Activated CD4-positive, alpha-beta T cell treated with anti-CD3 and anti-CD28 coated beads, Interleukin-2, Interleukin-6, amounts not matched to agents 100 ng/mL and 50 ng/mL, durations not matched to agents 16 hours and 8 hours (primary cell): ENCODE data around the gene SPTBN4.

Experiments used
- DNase-seq: peaks from one replicate; pipeline ENCODE4 v3.0.0-alpha.2; 2020

The SPTBN4 gene

DNA sequence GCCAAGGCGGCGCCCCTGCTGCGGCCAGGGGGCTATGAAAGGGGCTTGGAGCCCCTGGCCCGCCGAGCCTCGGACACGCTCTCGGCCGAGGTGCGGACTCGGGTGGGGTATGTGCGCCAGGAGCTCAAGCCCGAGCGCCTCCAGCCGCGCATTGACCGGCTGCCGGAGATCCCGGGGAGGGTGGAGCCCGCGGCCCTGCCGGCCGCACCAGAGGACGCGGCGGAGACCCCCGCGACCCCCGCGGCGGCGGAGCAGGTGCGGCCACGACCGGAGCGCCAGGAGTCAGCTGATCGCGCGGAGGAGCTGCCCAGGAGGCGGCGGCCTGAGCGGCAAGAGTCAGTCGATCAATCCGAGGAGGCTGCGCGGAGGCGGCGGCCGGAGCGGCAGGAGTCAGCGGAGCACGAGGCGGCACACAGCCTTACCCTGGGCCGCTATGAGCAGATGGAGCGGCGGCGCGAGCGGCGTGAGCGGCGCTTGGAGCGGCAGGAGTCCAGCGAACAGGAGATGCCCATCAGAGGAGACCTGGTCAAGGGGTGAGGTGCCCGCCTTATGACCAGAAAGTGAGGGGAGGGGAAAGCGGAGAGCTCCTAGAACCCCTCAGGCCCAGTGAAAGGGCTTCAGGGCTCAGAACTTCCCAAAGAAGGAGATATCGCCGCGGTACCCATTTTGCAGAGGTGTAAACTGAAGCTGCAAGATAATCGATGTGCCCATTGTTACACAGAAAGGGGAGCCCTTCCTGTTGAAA, 101.1 kb downstream of the SPTBN4 start:
- no peak for DNase-seq

DNA sequence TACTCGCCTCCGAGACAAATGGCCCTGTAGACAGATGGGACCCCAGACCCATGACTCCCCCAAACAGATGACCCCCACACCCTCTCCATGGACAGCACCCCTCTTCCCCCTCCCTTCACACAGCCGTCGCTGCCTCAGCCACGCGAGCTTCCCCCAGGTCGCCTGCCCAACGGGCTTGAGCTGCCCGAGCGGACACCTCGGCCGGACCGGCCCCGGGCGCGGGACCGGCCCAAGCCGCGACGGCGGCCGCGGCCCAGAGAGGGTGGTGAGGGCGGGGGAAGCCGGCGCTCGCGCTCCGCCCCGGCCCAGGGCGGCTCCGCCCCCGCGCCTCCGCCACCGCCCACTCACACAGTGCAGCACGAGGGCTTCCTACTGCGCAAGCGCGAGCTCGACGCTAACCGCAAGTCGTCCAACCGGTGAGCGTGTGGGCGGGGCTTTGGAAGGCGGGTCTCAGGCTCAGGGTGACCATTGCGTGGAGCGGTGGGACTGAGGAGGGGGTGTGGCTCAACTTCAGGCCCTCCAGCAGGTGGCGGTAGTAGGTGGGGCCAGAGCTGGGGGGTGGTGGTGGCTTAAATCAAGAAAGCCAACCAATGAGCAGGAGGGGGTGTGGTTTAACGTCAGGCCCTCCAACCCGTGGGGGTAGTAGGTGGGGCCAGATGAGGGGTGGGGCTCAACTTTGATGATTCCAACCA, 103.7 kb downstream of the SPTBN4 start:
- DNase-seq, result peak; percentile 99

DNA sequence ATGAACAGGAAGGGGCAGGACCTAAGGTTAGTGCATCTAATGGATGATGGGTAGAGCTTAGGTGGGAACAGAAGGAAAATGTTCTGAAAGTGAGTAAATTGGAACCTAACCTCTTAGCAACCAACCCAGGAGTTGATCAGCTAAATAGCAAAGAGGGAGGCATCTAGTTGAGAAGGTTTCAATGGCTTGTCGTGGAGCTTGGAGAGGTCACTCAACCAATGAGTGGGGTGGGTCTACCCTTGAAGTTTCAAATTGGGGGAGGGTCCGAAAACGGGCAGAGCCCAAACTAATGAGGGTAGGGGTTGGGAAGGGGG, 104.2 kb downstream of the SPTBN4 start:
- DNase-seq, result no peak

DNA sequence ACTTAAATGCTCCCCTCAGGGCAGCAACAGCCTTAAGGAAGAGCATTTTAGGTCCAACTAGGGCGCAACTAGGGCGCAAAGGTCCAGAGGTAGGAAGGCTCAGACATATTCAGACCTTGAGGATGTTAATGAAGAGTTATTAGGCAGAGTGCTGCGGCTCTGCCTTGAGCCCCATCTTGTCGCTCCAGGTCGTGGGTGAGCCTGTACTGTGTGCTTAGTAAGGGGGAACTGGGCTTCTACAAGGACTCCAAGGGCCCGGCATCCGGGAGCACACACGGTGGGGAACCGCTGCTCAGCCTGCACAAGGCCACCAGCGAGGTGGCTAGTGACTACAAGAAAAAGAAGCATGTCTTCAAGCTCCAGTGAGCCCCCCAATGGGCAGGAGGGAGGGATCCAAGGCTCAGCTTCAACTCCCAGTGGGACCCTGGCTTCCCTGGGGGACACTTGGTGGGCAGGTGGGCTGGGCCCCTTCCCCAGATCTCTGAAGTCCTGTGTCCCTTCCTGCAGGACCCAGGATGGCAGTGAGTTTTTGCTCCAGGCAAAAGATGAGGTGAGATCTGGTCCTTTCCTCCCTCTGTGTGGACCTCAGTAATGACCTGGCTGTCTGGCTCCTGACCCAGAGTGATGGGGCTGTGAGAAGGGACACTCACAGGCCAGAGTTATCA, 105.2 kb downstream of the SPTBN4 start:
- DNase-seq, result no peak

DNA sequence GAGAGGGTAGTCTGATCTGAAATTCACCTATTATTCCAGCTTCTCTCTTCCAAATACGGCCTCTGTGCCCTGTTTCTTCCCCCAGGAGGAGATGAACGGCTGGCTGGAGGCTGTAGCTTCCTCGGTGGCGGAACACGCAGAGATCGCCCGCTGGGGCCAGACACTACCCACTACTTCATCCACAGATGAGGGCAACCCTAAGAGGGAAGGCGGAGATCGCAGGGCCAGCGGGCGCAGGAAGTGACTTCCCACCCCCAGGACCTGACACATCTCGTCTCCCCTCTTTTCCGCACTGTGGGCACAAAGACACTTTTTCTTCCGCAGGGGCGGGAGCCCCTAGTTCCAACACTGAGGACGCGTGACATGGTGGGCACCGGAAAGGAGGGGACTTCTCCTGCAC, 108.5 kb downstream of the SPTBN4 start:
- no peak for DNase-seq

DNA sequence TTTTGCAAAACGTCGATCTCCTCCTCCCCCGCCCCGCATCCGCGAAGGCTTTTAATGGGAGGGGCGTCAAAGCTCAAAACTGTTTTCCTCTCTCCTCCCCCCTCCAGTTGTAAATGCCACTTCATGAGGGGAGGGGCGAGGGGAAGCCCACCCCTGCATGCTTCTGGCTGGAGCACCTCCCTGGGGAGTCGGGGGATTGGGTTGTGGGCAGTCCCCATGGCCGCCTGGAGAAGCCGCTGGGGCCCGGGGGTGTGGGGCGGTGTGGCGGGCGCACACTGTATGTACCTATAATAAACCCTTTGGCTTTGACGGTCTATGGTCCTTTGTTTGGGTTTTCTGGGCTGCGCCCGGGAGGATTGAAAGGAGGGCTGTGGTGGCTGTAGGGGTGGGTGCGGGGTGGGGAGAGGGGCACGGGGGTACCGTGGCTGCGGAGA, 109.4 kb downstream of the SPTBN4 start:
- DNase-seq, result no peak

DNA sequence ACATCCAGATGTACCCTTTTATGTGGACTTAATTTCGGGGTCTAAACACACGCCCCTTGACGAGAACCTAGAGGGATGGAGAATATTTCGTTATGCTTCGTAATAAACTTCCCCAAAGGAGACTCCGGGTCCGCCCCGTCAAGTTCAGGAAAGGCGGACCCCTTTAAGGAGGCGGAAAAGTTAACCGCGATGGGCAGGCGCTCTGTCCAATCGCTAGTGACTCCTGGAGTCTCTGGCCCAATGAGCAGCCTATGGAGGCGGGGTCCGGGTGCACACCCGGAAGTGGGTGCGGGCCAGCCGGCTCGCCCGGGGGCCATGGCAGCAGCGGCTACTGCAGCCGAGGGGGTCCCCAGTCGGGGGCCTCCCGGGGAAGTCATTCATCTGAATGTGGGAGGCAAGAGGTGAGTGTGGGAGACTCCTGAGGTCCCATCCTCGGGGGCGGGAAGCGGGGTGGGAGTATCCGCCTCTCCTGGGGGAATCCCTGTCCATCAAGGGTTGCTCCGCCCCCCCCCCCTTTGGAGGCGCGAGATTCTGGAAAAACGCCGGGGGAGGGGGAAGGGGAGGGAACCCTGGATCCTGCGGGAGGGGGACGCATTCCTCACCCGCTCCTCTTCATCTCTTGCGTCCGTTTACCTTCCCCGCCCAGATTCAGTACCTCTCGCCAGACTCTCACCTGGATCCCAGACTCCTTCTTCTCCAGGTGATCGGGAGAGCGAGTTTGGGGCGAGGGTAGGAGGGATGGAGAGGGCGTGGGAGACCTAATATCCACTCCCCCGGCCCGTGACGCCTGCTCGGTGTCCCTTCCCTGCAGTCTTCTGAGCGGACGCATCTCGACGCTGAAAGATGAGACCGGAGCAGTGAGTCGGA, 110.0 kb downstream of the SPTBN4 start, which contains the start of gene SHKBP1:
Gene SHKBP1 (plus strand): TSS at position 289 of the 867 bp plus-strand sequence. CDS start 27 bp downstream, at position 316.
- peak; percentile 96 for DNase-seq

DNA sequence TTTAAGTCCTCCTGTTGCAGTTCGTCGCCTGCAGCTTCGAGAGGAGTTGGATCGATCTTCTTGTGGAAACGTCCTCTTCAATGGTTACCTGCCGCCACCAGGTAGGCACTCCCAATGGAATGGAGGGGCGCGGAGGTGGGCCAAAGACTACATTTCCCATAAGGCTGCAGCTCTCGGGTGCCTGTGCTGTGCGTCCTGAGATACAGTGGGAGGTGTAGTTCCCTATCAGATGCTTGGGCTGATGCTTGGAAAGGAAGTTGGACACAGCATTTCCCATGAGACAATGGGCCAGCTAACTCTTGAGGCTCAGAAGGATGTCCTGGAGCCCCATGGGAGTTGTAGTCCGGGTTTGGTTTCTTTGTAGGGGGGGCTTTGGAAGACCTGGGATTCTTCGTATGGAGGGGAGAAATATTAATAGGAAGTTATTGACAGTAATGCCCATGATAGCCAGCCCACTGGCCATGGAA, 111.7 kb downstream of the SPTBN4 start:
- no peak for DNase-seq

DNA sequence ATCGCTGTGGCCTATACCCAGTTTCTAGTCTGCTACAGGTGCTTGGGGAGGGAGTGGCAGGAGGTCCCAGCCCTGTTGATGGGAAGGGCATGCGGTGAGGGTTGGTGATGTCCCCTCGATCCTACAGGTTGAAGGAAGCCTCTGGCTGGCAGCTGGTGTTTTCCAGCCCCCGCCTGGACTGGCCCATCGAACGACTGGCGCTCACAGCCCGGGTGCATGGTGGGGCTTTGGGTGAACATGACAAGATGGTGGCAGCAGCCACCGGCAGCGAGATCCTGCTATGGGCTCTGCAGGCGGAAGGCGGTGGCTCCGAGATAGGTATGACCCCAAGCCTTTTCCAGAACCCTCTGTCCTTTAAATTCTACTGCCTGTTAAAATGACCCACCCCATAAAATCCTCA, 113.8 kb downstream of the SPTBN4 start:
- DNase-seq, result no peak

DNA sequence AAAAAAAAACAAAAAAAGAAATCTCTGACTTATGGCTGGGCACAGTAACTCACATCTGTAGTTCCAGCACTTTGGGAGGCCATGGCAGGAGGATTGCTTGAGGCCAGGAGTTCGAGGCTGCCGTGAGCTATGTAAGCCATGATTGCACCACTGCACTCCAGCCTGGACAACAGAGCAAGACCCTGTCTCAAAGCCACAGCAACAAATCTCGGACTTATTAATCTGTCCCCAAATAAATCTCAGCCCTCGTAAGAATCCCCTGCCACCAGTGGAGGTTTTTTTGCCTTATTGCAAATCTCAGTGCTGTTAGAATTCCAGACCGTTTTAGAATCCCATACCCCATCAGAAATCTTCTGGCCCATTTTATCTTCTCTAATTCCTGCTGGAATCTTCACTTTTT, 114.7 kb downstream of the SPTBN4 start:
- DNase-seq, result no peak

DNA sequence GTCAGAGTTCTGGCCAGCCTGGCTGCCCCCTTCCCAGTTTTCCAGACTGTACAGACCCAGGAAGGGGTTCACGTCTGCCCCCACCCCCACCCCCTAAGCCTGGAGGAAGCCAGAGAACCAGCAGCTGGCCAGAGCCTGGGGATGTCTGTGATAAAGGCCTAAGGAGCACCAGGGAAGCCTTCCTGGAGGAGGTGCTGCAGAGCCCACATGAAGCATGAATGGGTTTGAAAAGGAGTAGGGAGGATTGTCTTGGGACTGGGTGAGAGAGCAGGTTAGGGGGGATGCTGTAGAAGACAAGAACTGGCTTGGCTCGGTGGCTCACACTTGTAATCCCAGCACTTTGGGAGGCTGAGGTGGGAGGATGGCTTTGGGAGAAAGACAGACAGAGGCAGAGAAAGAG, 115.7 kb downstream of the SPTBN4 start:
- no peak for DNase-seq

DNA sequence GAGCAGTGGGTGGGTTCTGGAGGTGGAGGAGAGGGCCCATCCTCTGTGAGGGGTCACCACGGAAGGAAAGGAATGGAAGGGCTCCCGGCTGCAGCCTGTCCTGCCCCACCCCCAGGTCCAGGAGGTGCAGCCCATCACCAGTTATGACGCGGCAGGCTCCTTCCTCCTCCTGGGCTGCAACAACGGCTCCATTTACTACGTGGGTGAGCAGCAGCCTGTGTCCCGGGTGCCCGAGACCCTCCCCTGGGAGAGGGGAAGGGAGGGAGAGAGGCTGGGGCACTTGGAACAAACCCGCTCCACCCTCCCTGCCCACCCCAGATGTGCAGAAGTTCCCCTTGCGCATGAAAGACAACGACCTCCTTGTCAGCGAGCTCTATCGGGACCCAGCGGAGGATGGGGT, 116.5 kb downstream of the SPTBN4 start:
- no peak for DNase-seq

DNA sequence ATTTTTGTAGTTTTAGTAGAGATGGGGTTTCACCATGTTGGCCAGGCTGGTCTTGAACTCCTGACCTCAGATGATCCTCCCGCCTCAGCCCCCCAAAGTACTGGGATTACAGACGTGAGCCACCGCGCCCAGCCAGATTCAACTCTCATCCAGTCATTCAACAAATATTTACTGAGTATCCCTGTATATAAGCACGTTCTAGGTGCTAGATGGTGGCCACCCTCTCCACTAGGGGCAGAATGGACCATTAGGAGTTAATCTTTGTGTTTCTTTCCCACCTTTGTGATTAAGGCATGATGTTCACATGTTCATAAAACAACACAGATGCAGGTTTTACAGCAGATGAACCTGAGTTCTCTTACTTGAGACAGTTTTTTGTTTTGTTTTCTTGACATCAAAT, 117.2 kb downstream of the SPTBN4 start:
- DNase-seq, result no peak

DNA sequence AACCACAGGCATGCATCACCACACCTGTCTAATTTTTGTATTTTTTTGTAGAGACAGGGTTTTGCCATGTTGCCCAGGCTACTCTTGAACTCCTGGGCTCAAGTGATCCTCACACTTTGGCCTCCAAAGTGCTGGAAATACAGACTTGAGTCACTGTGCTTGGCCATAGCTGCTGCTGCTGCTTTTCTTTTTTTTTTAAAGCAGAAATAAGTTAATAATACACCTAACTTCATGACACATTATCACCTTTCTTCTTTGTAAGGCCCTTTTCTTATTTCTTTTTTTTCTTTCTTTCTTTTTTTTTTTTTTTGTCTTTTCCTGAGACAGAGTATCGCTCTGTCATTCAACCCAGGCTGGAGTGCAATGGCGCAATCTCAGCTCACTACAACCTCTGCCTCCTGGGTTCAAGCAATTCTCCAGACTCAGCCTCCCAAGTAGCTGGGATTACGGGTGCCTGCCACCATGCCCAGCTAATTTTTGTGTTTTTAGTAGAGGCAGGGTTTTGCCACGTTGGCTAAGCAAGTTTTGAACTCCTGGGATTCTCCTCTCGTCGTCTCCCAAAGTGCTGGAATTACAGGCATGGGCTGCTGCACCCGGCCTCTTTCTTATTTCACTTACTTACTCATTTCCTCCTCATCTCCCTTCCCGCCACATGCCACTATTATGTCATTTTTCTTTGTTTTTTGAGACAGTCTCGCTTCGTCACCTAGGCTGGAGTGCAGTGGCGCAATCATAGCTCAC, 118.6 kb downstream of the SPTBN4 start:
- peak; percentile 48 for DNase-seq

DNA sequence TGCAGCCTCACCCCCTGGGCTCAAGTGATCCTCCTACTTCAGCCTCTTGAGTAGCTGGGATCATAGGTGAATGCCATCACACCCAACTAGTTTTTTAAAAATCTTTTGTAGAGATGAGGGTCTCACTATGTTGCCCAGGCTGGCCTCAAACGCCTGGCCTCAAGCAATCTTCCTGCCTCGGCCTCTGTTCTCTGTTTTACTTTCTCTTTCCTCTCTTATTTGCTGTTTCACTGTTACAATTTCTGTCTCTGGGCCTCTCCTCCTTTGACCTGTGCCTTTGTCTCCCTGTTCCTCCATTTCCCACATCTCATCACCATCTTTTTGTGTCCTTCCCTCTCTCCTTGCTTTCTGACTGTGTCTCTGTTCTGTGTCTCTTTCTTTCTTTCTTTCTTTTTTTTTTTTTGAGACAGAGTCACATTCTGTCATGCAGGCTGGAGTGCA, 119.2 kb downstream of the SPTBN4 start:
- no peak for DNase-seq

DNA sequence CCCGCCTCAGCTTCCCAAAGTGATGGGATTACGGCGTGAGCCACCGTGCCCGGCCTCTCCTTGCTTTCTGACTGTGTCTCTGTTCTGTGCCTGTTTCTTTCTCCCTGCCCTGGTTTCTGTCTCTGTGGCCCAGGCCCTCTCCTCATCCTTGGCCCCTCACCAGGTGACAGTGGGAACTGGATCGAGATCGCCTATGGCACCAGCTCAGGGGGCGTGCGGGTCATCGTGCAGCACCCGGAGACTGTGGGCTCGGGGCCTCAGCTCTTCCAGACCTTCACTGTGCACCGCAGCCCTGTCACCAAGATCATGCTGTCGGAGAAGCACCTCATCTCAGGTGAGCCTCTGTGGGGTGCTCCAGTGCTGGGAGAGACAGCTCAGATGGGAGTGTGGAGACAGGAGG, 119.8 kb downstream of the SPTBN4 start:
- DNase-seq, result no peak

DNA sequence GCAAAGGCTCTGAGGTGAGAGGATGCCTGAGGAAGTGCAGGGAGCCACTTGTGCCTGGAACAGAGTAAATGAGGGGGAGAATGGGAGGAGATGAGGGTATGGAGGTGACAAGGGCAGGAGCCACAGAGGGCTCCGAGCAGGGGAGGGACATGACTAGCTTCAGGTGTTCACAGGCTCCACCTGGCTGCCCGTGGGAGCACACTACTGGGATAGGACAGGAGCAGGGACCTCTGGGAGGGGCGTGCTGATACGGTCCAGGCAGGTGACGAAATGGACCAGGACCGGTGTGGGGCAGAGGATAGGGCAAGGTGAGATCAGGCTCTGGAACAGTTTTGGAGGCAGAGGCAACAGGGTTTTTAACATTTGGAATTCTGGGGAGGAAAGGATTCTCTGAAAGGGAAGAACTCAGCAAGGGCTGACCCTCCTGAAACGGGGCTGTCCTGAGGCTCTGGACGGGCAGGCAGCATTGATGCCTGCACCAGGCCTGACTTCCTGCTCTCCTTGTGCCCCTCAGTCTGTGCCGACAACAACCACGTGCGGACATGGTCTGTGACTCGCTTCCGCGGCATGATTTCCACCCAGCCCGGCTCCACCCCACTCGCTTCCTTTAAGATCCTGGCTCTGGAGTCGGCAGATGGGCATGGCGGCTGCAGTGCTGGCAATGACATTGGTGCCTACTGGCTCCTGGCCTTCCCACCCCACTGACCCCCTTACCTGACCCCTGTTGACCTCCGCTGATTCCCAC, 121.5 kb downstream of the SPTBN4 start:
- DNase-seq, result no peak

DNA sequence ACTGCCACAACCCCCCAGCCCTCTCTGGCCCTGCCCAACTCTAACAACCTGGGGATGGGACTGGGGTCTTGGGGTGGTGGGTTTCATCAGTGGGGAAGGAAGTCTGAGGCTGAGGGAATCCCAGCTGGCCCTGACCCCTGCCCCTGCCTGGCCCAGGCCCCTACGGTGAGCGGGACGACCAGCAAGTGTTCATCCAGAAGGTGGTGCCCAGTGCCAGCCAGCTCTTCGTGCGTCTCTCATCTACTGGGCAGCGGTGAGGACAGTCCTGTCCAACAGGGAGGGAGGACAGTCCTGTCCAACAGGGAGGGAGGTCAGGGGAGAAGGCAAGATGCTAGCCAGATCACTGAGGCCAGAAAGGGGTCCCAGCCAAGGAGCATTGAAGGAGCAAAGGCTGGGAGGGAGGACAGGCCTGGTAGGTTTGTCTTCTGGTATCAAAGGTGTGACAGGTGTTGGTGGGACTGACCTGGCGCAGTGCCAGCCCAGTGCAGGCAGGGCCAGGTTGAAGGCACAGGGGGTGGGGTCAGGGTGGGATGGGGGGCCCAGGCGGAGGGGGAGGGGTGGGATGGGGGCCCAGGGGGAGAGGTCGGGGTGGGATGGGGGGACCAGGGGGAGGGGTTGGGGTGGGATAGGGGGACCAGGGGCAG, 122.2 kb downstream of the SPTBN4 start:
- DNase-seq, result no peak

DNA sequence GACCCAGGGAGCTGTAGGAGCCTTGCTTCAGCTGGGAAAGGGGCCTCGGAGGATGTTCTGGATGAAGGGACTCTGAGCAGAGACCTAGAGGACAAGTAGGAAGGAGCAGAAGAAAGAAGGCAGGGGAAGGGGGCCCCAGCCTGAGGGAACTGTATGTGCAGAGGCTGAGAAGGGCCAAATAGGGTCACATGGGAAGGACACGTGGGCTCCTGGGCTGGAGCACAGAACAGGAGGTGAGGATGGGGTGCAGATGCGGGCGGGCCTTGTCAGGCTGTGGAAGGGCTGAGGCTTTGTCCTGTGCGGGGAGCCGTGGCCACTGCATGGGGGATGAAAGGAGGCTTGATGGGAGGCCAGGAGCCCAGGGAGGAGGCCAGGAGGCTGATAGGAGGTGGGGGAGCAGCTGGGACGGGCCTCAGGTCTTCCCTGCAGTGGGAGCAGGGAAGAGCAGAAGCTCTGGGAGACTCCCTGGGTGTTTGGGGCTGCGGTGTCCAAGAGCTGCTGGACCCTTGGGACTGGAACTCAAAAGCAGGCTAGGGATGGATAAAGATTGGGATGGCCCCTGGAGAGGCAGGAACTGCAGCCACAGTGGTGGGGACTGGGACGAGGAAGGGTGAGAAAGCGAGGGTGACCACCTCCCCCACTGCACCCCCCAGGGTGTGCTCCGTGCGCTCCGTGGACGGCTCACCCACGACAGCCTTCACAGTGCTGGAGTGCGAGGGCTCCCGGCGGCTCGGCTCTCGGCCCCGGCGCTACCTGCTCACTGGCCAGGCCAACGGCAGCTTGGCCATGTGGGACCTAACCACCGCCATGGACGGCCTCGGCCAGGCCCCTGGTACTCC, 123.0 kb downstream of the SPTBN4 start:
- DNase-seq, result no peak
